ENCODE data around the gene AMMECR1.

Gene AMMECR1

DNA sequence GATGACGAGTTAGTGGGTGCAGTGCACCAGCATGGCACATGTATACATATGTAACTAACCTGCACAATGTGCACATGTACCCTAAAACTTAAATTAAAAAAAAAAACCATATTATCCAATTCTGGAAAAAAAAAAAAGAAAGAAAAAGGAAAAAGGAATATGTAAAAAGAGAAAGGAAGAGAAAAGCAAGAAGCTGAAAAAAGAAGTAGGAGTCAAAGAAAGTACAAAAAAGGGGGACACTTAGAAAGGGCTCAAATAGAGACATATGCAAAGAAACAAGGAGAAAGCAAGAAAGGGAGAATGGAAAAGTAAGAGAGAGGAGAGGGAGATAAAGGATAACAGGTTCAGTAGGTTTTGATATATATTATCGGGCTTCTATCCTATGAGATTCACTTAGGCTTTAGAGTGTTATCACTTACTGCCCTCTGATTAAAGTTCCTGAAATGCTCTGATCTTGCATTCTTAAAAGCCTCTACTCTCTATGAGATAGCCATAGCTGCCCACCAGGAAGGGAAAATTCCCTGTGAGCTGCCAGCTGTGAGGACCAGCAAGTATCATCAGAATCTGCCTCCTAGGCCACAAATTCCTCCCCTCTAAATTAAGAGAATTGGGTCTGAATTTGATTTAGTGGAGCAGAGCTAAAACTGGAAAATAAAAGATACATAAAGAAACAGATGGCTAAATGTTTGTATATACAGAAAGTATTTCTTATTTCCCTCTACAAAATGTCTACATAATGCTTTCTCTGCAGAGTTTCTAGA, 95.2 kb downstream of the AMMECR1 start:
- no peaks in the 10 kb centered on the region for H3K27me3 ChIP-seq (ENCODE audit: insufficient read depth, low read length, poor library complexity, severe bottlenecking)
- no peaks in the 10 kb centered on the region for H3F3A ChIP-seq (ENCODE audit: low read depth)
- H3K36me3 ChIP-seq (ENCODE audit: insufficient read depth, low read length) = no peaks in the 10 kb centered on the region
- TF ChIP-seq, protein P1, sequence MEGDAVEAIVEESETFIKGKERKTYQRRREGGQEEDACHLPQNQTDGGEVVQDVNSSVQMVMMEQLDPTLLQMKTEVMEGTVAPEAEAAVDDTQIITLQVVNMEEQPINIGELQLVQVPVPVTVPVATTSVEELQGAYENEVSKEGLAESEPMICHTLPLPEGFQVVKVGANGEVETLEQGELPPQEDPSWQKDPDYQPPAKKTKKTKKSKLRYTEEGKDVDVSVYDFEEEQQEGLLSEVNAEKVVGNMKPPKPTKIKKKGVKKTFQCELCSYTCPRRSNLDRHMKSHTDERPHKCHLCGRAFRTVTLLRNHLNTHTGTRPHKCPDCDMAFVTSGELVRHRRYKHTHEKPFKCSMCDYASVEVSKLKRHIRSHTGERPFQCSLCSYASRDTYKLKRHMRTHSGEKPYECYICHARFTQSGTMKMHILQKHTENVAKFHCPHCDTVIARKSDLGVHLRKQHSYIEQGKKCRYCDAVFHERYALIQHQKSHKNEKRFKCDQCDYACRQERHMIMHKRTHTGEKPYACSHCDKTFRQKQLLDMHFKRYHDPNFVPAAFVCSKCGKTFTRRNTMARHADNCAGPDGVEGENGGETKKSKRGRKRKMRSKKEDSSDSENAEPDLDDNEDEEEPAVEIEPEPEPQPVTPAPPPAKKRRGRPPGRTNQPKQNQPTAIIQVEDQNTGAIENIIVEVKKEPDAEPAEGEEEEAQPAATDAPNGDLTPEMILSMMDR (conservative IDR thresholded peaks at IDR 0.05; ENCODE audit: low read length) = no peak
- TF ChIP-seq EZH2phosphoT487 (IDR thresholded peaks at IDR 0.05; ENCODE audit: borderline replicate concordance) = no peak
- no peaks in the 10 kb centered on the region for H3K9me2 ChIP-seq (replicated peaks; ENCODE audit: low read depth, low read length)
- H3K9ac ChIP-seq (ENCODE audit: low read depth, low read length, poor library complexity, severe bottlenecking) = no peak overlapping the region
- peaks cover 5% of the 10 kb centered on the region for H3K4me1 ChIP-seq (ENCODE audit: insufficient read depth, low read length, poor library complexity, severe bottlenecking)
- H3K4me2 ChIP-seq (ENCODE audit: low read depth, low read length, poor library complexity, severe bottlenecking) = no peak overlapping the region
- no peaks in the 10 kb centered on the region for H3K9me3 ChIP-seq (ENCODE audit: insufficient read depth, low read depth, low read length)
- H3K79me2 ChIP-seq (ENCODE audit: insufficient read depth, low read length) = peaks cover 4% of the 10 kb centered on the region; the same call in 1 of the 2 replicates
- no peak overlapping the region for H3K4me3 ChIP-seq (ENCODE audit: low read length, poor library complexity, severe bottlenecking)
- H2AFZ ChIP-seq (ENCODE audit: low read length) = no peak overlapping the region
- no peaks in the 10 kb centered on the region for H4K20me1 ChIP-seq (ENCODE audit: insufficient read depth, low read length, poor library complexity, severe bottlenecking)

DNA sequence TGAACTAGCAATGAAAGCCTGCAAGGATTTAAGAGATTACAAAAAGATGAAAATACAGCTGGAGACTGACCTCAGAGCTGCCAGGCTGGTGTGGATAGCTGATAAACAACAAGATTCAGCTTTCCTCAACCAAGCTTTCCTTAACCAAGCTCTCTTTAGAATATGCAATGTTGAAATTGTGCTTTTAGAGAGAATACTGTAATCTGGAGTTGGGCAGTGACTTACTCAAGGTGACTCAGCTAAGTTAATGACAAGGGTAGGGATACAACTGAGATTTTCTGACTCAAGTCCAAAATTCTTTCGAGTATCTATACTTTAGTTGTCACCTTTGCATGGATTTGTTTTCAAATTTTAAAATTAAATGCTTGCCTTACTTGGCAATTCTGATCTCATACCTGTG, 98.0 kb downstream of the AMMECR1 start:
- H3K9ac ChIP-seq (ENCODE audit: low read depth, low read length, poor library complexity, severe bottlenecking) = no peak overlapping the region
- peaks cover 17% of the 10 kb centered on the region for H3K4me1 ChIP-seq (ENCODE audit: insufficient read depth, low read length, poor library complexity, severe bottlenecking)
- no peak overlapping the region for H3K4me2 ChIP-seq (ENCODE audit: low read depth, low read length, poor library complexity, severe bottlenecking)
- TF ChIP-seq, protein P1 (conservative IDR thresholded peaks at IDR 0.05; ENCODE audit: low read length) = no peak
- no peak for TF ChIP-seq EZH2phosphoT487 (IDR thresholded peaks at IDR 0.05; ENCODE audit: borderline replicate concordance)
- H3K27me3 ChIP-seq (ENCODE audit: insufficient read depth, low read length, poor library complexity, severe bottlenecking) = no peaks in the 10 kb centered on the region
- H4K20me1 ChIP-seq (ENCODE audit: insufficient read depth, low read length, poor library complexity, severe bottlenecking) = no peaks in the 10 kb centered on the region
- H3K9me3 ChIP-seq (ENCODE audit: insufficient read depth, low read depth, low read length) = no peaks in the 10 kb centered on the region
- H3K79me2 ChIP-seq (ENCODE audit: insufficient read depth, low read length) = peaks cover 4% of the 10 kb centered on the region; the same call in 1 of the 2 replicates
- no peaks in the 10 kb centered on the region for H3K36me3 ChIP-seq (ENCODE audit: insufficient read depth, low read length)
- H3K9me2 ChIP-seq (replicated peaks; ENCODE audit: low read depth, low read length) = no peaks in the 10 kb centered on the region
- no peak overlapping the region for H2AFZ ChIP-seq (ENCODE audit: low read length)
- H3F3A ChIP-seq (ENCODE audit: low read depth) = no peaks in the 10 kb centered on the region
- H3K4me3 ChIP-seq (ENCODE audit: low read length, poor library complexity, severe bottlenecking) = no peak overlapping the region

DNA sequence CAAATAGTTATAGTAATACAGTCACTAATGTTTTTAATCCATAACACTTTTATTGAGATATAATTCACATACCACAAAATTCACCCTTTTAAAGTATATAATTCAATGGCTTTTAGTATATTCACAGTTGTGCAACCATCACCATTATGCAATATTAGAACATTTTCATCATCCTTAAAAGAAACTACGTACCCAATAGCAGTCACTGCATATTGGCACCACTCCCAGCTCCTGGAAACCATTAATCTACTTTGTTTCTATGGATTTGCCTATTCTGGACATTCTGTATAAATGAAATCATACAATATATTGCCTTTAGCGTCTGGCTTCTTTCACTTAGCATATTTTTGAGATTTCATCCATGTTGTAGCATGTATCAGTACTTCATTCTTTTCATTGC, 99.3 kb downstream of the AMMECR1 start:
- Histone ChIP-seq H3K9ac (ENCODE audit: low read depth, low read length, poor library complexity, severe bottlenecking) (no peak overlapping the region), H3K4me2 (ENCODE audit: low read depth, low read length, poor library complexity, severe bottlenecking) (no peak overlapping the region), H3K27me3 (ENCODE audit: insufficient read depth, low read length, poor library complexity, severe bottlenecking) (no peaks in the 10 kb centered on the region), H3K79me2 (ENCODE audit: insufficient read depth, low read length) (peaks cover 4% of the 10 kb centered on the region; the same call in 1 of the 2 replicates), H3K9me2 (replicated peaks; ENCODE audit: low read depth, low read length) (no peaks in the 10 kb centered on the region), H3F3A (ENCODE audit: low read depth) (no peaks in the 10 kb centered on the region), H2AFZ (ENCODE audit: low read length) (no peak overlapping the region), H3K9me3 (ENCODE audit: insufficient read depth, low read depth, low read length) (no peaks in the 10 kb centered on the region), H3K4me1 (ENCODE audit: insufficient read depth, low read length, poor library complexity, severe bottlenecking) (peaks cover 16% of the 10 kb centered on the region), H3K36me3 (ENCODE audit: insufficient read depth, low read length) (no peaks in the 10 kb centered on the region), H3K4me3 (ENCODE audit: low read length, poor library complexity, severe bottlenecking) (no peak overlapping the region), H4K20me1 (ENCODE audit: insufficient read depth, low read length, poor library complexity, severe bottlenecking) (no peaks in the 10 kb centered on the region)
- TF ChIP-seq, protein P1 (conservative IDR thresholded peaks at IDR 0.05; ENCODE audit: low read length) = no peak
- TF ChIP-seq EZH2phosphoT487 (IDR thresholded peaks at IDR 0.05; ENCODE audit: borderline replicate concordance) = no peak

Data from Loucy (cell line).